ENCODE results near the gene PEX11G.
A peak's percentile ranks its signal among the peaks of the same experiment; 100 is the strongest.

PEX11G gene

GRCh38 chr19:7494416-7495098, 5.7 kb upstream of the PEX11G start:
- peak; percentile 37 for DNase-seq (ENCODE audit: low spot score)

GRCh38 chr19:7492558-7492957, 3.7 kb upstream of the PEX11G start:
- DNase-seq (ENCODE audit: low spot score) = no peak

- no peak for DNase-seq (ENCODE audit: low spot score)
Observed at GRCh38 chr19:7492142-7492541, 3.3 kb upstream of the PEX11G start.

GRCh38 chr19:7489609-7490044, 792 bp upstream of the PEX11G start:
- DNase-seq (ENCODE audit: low spot score) = no peak

GRCh38 chr19:7486923-7487322, 1.9 kb downstream of the PEX11G start:
- no peak for DNase-seq (ENCODE audit: low spot score)

- no peak for DNase-seq (ENCODE audit: low spot score)
Observed at GRCh38 chr19:7483720-7484201, 5.1 kb downstream of the PEX11G start.

- DNase-seq (ENCODE audit: low spot score) = no peak
Observed at GRCh38 chr19:7482584-7483439, 6.0 kb downstream of the PEX11G start.

GRCh38 chr19:7480970-7481255, 7.9 kb downstream of the PEX11G start:
- DNase-seq (ENCODE audit: low spot score) = no peak

- DNase-seq (ENCODE audit: low spot score) = no peak
Observed at GRCh38 chr19:7480222-7480969, 8.4 kb downstream of the PEX11G start.

GRCh38 chr19:7478843-7479227, 10.0 kb downstream of the PEX11G start:
- DNase-seq (ENCODE audit: low spot score) = no peak

GRCh38 chr19:7478173-7478842, 10.5 kb downstream of the PEX11G start:
- no peak for DNase-seq (ENCODE audit: low spot score)

- DNase-seq (ENCODE audit: low spot score) = no peak
Observed at GRCh38 chr19:7477758-7478157, 11.1 kb downstream of the PEX11G start.

GRCh38 chr19:7476777-7477494, 11.9 kb downstream of the PEX11G start:
- no peak for DNase-seq (ENCODE audit: low spot score)

GRCh38 chr19:7476241-7476640, 12.6 kb downstream of the PEX11G start:
- DNase-seq (ENCODE audit: low spot score) = no peak

- no peak for DNase-seq (ENCODE audit: low spot score)
Observed at GRCh38 chr19:7475665-7476064, 13.2 kb downstream of the PEX11G start.

- DNase-seq (ENCODE audit: low spot score) = no peak
Observed at GRCh38 chr19:7471696-7472615, 16.9 kb downstream of the PEX11G start.

- no peak for DNase-seq (ENCODE audit: low spot score)
Observed at GRCh38 chr19:7470540-7471305, 18.1 kb downstream of the PEX11G start.

- DNase-seq (ENCODE audit: low spot score) = no peak
Observed at GRCh38 chr19:7469669-7470285, 19.1 kb downstream of the PEX11G start.

- no peak for DNase-seq (ENCODE audit: low spot score)
Observed at GRCh38 chr19:7468840-7469239, 20.0 kb downstream of the PEX11G start.
